HG02623 (cell line): ENCODE measurements around the gene CUX1.
"Not testable (repeated sequence)": the region's sequence is repeated elsewhere in the genome, so short reads cannot be mapped to it uniquely, and the experiment has no call there.

Experiments
- ATAC-seq: cut with Tn5 transposase; IDR thresholded peaks from one replicate; pipeline ENCODE4 v1.9.1; 2021; ENCODE audit warnings: moderate library complexity; ENCODE audit not compliant: unreplicated experiment

CUX1 gene

GRCh38 chr7:101817471-101818286, at the start of gene CUX1:
CUX1 (plus strand) TSS chr7:101817626; CDS start chr7:101817640, 14 bp downstream.
- ATAC-seq, result no peak

- ATAC-seq, result no peak
Observed at GRCh38 chr7:101768280-101768679, 49.1 kb upstream of the CUX1 start.

- ATAC-seq, result no peak
Observed at GRCh38 chr7:101770466-101770865, 47.0 kb upstream of the CUX1 start.

- ATAC-seq, result no peak
Observed at GRCh38 chr7:101772508-101773211, 44.8 kb upstream of the CUX1 start.

- no peak for ATAC-seq
Observed at GRCh38 chr7:101775181-101775580, 42.2 kb upstream of the CUX1 start.

- ATAC-seq, result no peak
Observed at GRCh38 chr7:101778026-101778580, 39.3 kb upstream of the CUX1 start.

- ATAC-seq, result no peak
Observed at GRCh38 chr7:101779267-101779666, 38.2 kb upstream of the CUX1 start.

GRCh38 chr7:101780281-101780680, 37.1 kb upstream of the CUX1 start:
- no peak for ATAC-seq

GRCh38 chr7:101781439-101781838, 36.0 kb upstream of the CUX1 start:
- ATAC-seq, result no peak

- ATAC-seq, result no peak
Observed at GRCh38 chr7:101782476-101782875, 35.0 kb upstream of the CUX1 start.

- no peak for ATAC-seq
Observed at GRCh38 chr7:101782896-101783295, 34.5 kb upstream of the CUX1 start.

GRCh38 chr7:101783381-101784181, 33.8 kb upstream of the CUX1 start:
- no peak for ATAC-seq

- ATAC-seq, result no peak
Observed at GRCh38 chr7:101784292-101785127, 32.9 kb upstream of the CUX1 start.

- no peak for ATAC-seq
Observed at GRCh38 chr7:101787864-101788263, 29.6 kb upstream of the CUX1 start.

- ATAC-seq, result no peak
Observed at GRCh38 chr7:101788517-101788916, 28.9 kb upstream of the CUX1 start.

- ATAC-seq, result no peak
Observed at GRCh38 chr7:101790566-101791293, 26.7 kb upstream of the CUX1 start.

GRCh38 chr7:101792051-101792681, 25.3 kb upstream of the CUX1 start:
- no peak for ATAC-seq

- not testable (repeated sequence) for ATAC-seq
Observed at GRCh38 chr7:101792682-101793071, 24.7 kb upstream of the CUX1 start.

- ATAC-seq, result no peak
Observed at GRCh38 chr7:101795461-101795860, 22.0 kb upstream of the CUX1 start.
